Naive thymus-derived CD8-positive, alpha-beta T cell (primary cell): Measurements from ENCODE around the gene ZBTB7C. TPM values are rescaled to one million over a fixed set of nuclear protein-coding genes. Genes with fewer than 3 reads are reported as not detected.

Experiments
- ATAC-seq, 2 donors: fragments of 150-1000 bp; cut with Tn5 transposase in 1 of 2; sonication (Bioruptor Pico), chemical (Tn5 transposase) in 1 of 2; 1 replicate in 1 of 2; 2 replicates in 1 of 2; pipeline ENCODE4 v1.10.0; 2021; ENCODE audit warnings: mild to moderate bottlenecking in 2 of 2, moderate library complexity in 2 of 2
- POLR2A ChIA-PET: fragments of 350-600 bp; sonication (Branson Sonifier 250); formaldehyde crosslinking; loops from one replicate; lab custom pipeline; 2021; ENCODE audit warnings: antibody characterized with exemption; lab: Charles Lee
- DNase-seq, 10 donors: peaks; one replicate each; pipeline versions ENCODE4 v3.0.0 to v3.0.0-alpha.2; 2020 to 2022
- H3K27ac Mint-ChIP-seq, 10 donors: one replicate each; pipeline ENCODE4 v1.8.0; 2020 to 2022; ENCODE audit warnings: mild to moderate bottlenecking in 10 of 10, mixed read lengths in 10 of 10, moderate library complexity in 4 of 10, inconsistent platforms in 1 of 10
- H3K27me3 Mint-ChIP-seq, 5 donors: one replicate each; pipeline ENCODE4 v1.8.0; 2021 to 2022; ENCODE audit warnings: mixed read lengths in 5 of 5
- H3K36me3 Mint-ChIP-seq, 3 donors: one replicate each; pipeline ENCODE4 v1.8.0; 2020 to 2022; ENCODE audit warnings: mixed read lengths in 3 of 3, mild to moderate bottlenecking in 2 of 3, inconsistent platforms in 1 of 3
- H3K4me1 Mint-ChIP-seq, 4 donors: one replicate each; pipeline ENCODE4 v1.8.0; 2021 to 2022; ENCODE audit warnings: mixed read lengths in 4 of 4
- H3K4me3 Mint-ChIP-seq, 10 donors: one replicate each; pipeline ENCODE4 v1.8.0; 2020 to 2022; ENCODE audit warnings: mild to moderate bottlenecking in 10 of 10, mixed read lengths in 10 of 10, moderate library complexity in 6 of 10, inconsistent platforms in 1 of 10
- H3K9me3 Mint-ChIP-seq, 9 donors: one replicate each; pipeline ENCODE4 v1.8.0; 2020 to 2022; ENCODE audit warnings: mixed read lengths in 9 of 9, mild to moderate bottlenecking in 3 of 9, inconsistent platforms in 1 of 9, moderate library complexity in 1 of 9
- polyA plus RNA-seq, 3 donors: library from polyadenylated mRNA; unstranded; fragments of 300-500 nt; fragmentation: Illumina TruSeq; gene quantifications; one replicate each; pipeline ENCODE4 v1.2.3, GENCODE V29; 2021
- total RNA-seq, 8 experiments: library from RNA in 2 of 8; stranded (reverse) in 2 of 8; gene quantifications; one replicate each; pipeline ENCODE4 v1.2.3 and lab custom pipeline; 2021 to 2026

ZBTB7C gene
- total and polyA plus RNA-seq, 5 experiments from 2014 or later: not detected

DNA sequence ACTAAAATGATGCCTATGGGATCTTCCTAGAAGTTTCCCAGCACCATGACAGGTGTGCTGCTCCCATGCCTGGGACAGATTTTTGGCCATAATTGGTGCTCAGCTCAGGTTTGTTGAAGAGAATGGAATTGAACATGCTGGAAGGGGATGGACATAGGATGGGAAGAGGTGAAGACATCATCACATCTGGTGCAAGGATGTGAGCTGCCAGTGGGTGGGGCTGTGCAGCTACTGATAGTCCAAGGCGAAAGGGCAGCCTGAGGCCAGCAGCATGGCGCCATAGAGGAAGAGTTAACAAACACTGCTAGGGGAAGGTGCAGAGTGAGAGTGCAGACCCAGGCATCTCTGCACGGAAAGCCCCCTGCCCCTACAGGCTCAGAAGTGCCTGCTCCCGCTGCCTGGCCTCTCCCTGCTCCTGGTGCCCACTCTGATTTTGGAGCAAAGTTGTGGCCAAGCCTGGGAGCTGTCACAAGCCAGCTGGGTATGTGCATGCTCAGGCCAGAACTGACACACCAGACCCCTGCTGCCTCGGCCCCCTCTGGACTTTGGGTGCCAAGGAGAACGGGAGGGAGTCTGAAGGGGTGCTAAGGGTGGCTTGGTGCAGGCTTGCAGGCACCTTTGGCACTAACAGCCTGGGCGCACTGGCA lies 178.6 kb downstream of the ZBTB7C start:
- DNase-seq: no peak
- ATAC-seq: no peak
- H3K4me1 Mint-ChIP-seq: peaks cover 0 to 12% (median 9%) of the 10 kb centered on the region in 4 donors
- H3K4me3 Mint-ChIP-seq: no peak overlapping the region
- H3K27me3 Mint-ChIP-seq: peaks cover 0 to 30% (median 13%) of the 10 kb centered on the region in 5 donors
- H3K36me3 Mint-ChIP-seq: peaks cover 0 to under 1% (median 0%) of the 10 kb centered on the region in 3 donors
- POLR2A ChIA-PET: no interaction called here
- peaks cover 0 to under 1% (median 0%) of the 10 kb centered on the region in 9 donors for H3K9me3 Mint-ChIP-seq
- H3K27ac Mint-ChIP-seq: no peak overlapping the region

DNA sequence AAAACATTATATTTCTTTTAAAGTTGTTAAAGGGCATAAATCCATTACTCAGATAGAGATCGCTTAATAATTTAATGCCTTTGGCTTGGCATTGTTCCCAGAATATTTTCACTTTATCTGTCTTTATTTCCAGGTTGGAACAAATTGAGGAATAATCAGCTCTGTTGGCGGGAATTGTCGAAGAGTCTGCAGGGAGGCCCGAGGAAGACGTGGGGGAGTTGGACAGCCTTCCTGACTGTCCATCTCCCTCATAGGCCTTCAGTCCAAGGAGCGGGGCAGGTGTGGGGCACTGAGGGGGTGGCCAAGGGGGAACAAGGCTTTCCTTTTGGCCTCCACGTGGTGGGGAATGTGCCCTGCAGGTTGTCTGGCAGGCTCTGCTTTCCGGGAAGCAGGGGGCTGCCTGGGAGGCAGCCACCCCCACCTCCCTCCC lies 179.6 kb downstream of the ZBTB7C start:
- H3K4me1 Mint-ChIP-seq: peaks cover 0 to 12% (median 9%) of the 10 kb centered on the region in 4 donors
- H3K4me3 Mint-ChIP-seq: no peak overlapping the region
- POLR2A ChIA-PET: no interaction called here
- ATAC-seq (no peak), DNase-seq (no peak)
- H3K27ac Mint-ChIP-seq: no peak overlapping the region
- H3K27me3 Mint-ChIP-seq: peaks cover 3 to 27% (median 10%) of the 10 kb centered on the region in 5 donors
- H3K36me3 Mint-ChIP-seq: no peaks in the 10 kb centered on the region
- H3K9me3 Mint-ChIP-seq: no peaks in the 10 kb centered on the region

- ATAC-seq: no peak
- no peaks in the 10 kb centered on the region for H3K9me3 Mint-ChIP-seq
- peaks cover 0 to 12% (median 9%) of the 10 kb centered on the region in 4 donors for H3K4me1 Mint-ChIP-seq
- H3K36me3 Mint-ChIP-seq: no peaks in the 10 kb centered on the region
- no peak overlapping the region for H3K4me3 Mint-ChIP-seq
- peak overlapping the region in 2 of 10 donors; percentile 24 to 42 for H3K27ac Mint-ChIP-seq
- peaks cover 3 to 27% (median 9%) of the 10 kb centered on the region in 5 donors for H3K27me3 Mint-ChIP-seq
- POLR2A ChIA-PET: no interaction called here
- no peak for DNase-seq
Observed at GRCh38 chr18:48228841-48229240, 180.3 kb downstream of the ZBTB7C start.

GRCh38 chr18:48228301-48228715 lies 180.9 kb downstream of the ZBTB7C start:
- Mint-ChIP-seq H3K27ac (no peak overlapping the region), H3K36me3 (no peaks in the 10 kb centered on the region), H3K4me1 (peaks cover 0 to 12% (median 9%) of the 10 kb centered on the region in 4 donors), H3K4me3 (no peak overlapping the region), H3K27me3 (peaks cover 6 to 27% (median 8%) of the 10 kb centered on the region in 5 donors), H3K9me3 (no peaks in the 10 kb centered on the region)
- ATAC-seq: no peak
- POLR2A ChIA-PET: no interaction called here
- no peak for DNase-seq

GRCh38 chr18:48227206-48227605 lies 182.0 kb downstream of the ZBTB7C start:
- no peak for DNase-seq
- H3K27me3 Mint-ChIP-seq: peaks cover 6 to 27% (median 8%) of the 10 kb centered on the region in 5 donors
- POLR2A ChIA-PET: no interaction called here
- H3K4me1 Mint-ChIP-seq: peaks cover 0 to 12% (median 9%) of the 10 kb centered on the region in 4 donors
- no peak for ATAC-seq
- no peaks in the 10 kb centered on the region for H3K9me3 Mint-ChIP-seq
- H3K36me3 Mint-ChIP-seq: no peaks in the 10 kb centered on the region
- H3K4me3 Mint-ChIP-seq: no peak overlapping the region
- no peak overlapping the region for H3K27ac Mint-ChIP-seq

GRCh38 chr18:48226401-48226800 lies 182.8 kb downstream of the ZBTB7C start:
- ATAC-seq (no peak), DNase-seq (no peak)
- Mint-ChIP-seq H3K4me3 (no peak overlapping the region), H3K27me3 (peaks cover 6 to 27% (median 8%) of the 10 kb centered on the region in 5 donors), H3K36me3 (no peaks in the 10 kb centered on the region), H3K4me1 (peaks cover 0 to 12% (median 9%) of the 10 kb centered on the region in 4 donors), H3K9me3 (no peaks in the 10 kb centered on the region), H3K27ac (no peak overlapping the region)
- POLR2A ChIA-PET: no interaction called here

GRCh38 chr18:48222118-48222517 lies 187.1 kb downstream of the ZBTB7C start:
- Mint-ChIP-seq H3K4me1 (peaks cover 0 to 1% (median 0%) of the 10 kb centered on the region in 4 donors), H3K36me3 (no peaks in the 10 kb centered on the region), H3K27me3 (peaks cover 0 to 6% (median 0%) of the 10 kb centered on the region in 5 donors), H3K9me3 (no peaks in the 10 kb centered on the region), H3K4me3 (no peak overlapping the region), H3K27ac (no peak overlapping the region)
- POLR2A ChIA-PET: no interaction called here
- no peak for ATAC-seq
- no peak for DNase-seq

DNA sequence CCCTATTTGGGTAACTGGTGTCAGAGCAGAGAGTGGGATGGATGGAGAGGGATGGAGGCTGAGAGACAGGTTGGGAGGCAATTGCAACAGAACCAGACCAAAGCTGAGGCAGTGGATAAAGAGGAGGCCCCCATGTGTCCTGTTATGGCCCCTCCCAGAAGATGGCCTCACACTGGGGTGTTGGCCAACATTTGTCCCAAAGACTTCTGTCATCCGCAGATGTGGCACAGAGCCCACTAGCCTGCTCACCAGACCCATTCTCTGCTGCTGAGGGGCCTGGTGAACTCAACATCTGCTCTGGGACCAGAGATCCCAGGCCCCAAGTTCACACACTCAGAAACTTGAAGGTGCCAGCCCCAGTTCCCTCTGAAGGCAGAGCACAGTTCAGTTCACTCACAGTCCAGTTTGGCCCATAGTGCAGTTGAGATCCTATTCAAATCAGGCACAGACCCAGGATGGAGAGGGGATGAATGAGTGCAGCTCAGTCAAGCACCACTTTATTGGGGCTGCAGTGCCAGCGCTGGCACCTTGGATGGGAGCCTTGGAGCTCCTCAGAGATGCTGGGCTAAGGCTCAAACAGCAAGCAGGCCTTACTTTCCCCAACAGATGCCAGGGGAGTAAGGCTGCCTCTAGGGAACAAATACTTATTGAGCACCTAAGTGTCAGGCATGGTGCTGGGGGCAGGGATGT lies 189.2 kb downstream of the ZBTB7C start:
- no peak for ATAC-seq
- no peak for DNase-seq
- no peaks in the 10 kb centered on the region for H3K36me3 Mint-ChIP-seq
- peaks cover 0 to 5% (median 0%) of the 10 kb centered on the region in 5 donors for H3K27me3 Mint-ChIP-seq
- POLR2A ChIA-PET: no interaction called here
- no peaks in the 10 kb centered on the region for H3K9me3 Mint-ChIP-seq
- peaks cover 0 to 1% (median 0%) of the 10 kb centered on the region in 4 donors for H3K4me1 Mint-ChIP-seq
- H3K27ac Mint-ChIP-seq: no peak overlapping the region
- no peak overlapping the region for H3K4me3 Mint-ChIP-seq

GRCh38 chr18:48219037-48219809 lies 190.0 kb downstream of the ZBTB7C start:
- no peak for DNase-seq
- H3K4me1 Mint-ChIP-seq: peaks cover 0 to 1% (median 0%) of the 10 kb centered on the region in 4 donors
- no peaks in the 10 kb centered on the region for H3K36me3 Mint-ChIP-seq
- no peak overlapping the region for H3K4me3 Mint-ChIP-seq
- no peak for ATAC-seq
- H3K27me3 Mint-ChIP-seq: peaks cover 0 to 5% (median 0%) of the 10 kb centered on the region in 5 donors
- H3K9me3 Mint-ChIP-seq: peaks cover 0 to under 1% (median 0%) of the 10 kb centered on the region in 9 donors
- POLR2A ChIA-PET: no interaction called here
- no peak overlapping the region for H3K27ac Mint-ChIP-seq

- no peak for DNase-seq
- POLR2A ChIA-PET: no interaction called here
Observed at GRCh38 chr18:48218285-48219022, 190.7 kb downstream of the ZBTB7C start.

DNA sequence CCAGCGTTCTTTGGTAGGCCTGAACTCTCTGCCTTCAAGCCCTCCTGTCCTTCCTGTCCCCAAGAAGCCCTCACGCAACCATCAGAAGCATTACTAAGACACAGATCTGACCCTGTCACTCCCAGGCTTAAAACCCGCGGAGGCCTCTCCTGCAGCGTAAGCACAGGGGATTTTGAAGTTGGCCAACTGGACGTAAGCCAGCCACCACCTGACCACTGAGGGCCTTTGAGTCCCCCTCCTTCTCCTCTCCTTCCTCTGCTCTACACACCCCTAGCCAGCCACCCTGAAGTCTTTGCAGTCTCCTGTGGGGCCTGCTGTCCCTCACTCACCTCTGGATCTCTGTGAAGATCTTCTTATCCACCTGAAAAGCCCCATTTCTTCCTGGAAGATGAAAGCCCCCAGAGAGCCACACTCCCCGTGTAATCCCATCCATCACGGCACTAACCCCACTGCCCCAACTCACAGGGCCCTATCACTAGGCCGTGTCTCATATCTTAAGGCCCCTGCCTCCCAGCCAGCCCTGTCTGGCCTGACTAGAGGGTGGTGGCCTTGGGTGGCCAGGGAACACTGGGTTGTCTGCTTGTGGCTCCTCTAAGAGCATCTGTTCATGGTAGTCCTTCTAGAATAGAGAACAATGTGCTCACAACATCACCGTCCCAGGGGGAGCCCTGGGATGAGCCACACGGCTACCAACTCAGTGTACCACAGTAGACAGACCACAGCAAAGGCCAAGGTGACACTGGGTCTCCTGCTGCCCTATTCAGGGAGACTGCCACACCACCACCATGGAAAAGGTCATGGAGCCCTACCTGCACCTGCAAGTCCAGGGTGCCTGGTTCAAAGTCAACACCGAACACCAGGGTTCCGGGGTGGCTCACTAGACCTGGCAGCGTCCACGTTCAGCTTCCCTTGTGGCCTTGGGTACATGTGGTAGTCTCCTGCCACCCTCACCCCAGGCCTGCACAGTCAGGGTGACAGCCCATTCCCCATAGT lies 191.6 kb downstream of the ZBTB7C start:
- no peak for DNase-seq
- H3K4me3 Mint-ChIP-seq: no peak overlapping the region
- POLR2A ChIA-PET: no interaction called here
- peaks cover 0 to 9% (median 1%) of the 10 kb centered on the region in 5 donors for H3K27me3 Mint-ChIP-seq
- peaks cover 0 to 2% (median 0%) of the 10 kb centered on the region in 9 donors for H3K9me3 Mint-ChIP-seq
- H3K36me3 Mint-ChIP-seq: no peaks in the 10 kb centered on the region
- H3K27ac Mint-ChIP-seq: no peak overlapping the region
- no peak for ATAC-seq
- peaks cover 0 to 1% (median 0%) of the 10 kb centered on the region in 4 donors for H3K4me1 Mint-ChIP-seq

More at GRCh38 chr18:48218285-48219022, 190.7 kb downstream of the ZBTB7C start:
- no peaks in the 10 kb centered on the region for H3K36me3 Mint-ChIP-seq
- H3K4me1 Mint-ChIP-seq: peaks cover 0 to 1% (median 0%) of the 10 kb centered on the region in 4 donors
- ATAC-seq: no peak
- H3K27me3 Mint-ChIP-seq: peaks cover 0 to 7% (median 1%) of the 10 kb centered on the region in 5 donors
- peaks cover 0 to 2% (median 0%) of the 10 kb centered on the region in 9 donors for H3K9me3 Mint-ChIP-seq
- H3K27ac Mint-ChIP-seq: no peak overlapping the region
- no peak overlapping the region for H3K4me3 Mint-ChIP-seq
